HEK293 (cell line): ENCODE measurements around the gene HBG2.

ENCODE experiments used
- GLIS1 ChIP-seq: fragments of 450-650 bp; formaldehyde crosslinking; IDR thresholded peaks from 2 replicates; pipeline ENCODE4 v1.5.1; 2016; ENCODE audit warnings: missing biosample characterization, missing genetic modification characterization
- OVOL3 ChIP-seq: fragments of 450-650 bp; formaldehyde crosslinking; IDR thresholded peaks from 2 replicates; pipeline ENCODE4 v1.5.1; 2016; ENCODE audit warnings: missing biosample characterization, missing genetic modification characterization
- SCRT2 ChIP-seq: fragments of 450-650 bp; formaldehyde crosslinking; IDR thresholded peaks from 2 replicates; pipeline ENCODE4 v1.5.1; 2016; ENCODE audit warnings: missing biosample characterization, missing genetic modification characterization
- ZBTB8A ChIP-seq: fragments of 450-650 bp; formaldehyde crosslinking; IDR thresholded peaks from 2 replicates; pipeline ENCODE4 v1.5.1; 2016; ENCODE audit warnings: missing biosample characterization, missing genetic modification characterization
- ZNF302 ChIP-seq: fragments of 450-650 bp; formaldehyde crosslinking; IDR thresholded peaks from 2 replicates; pipeline ENCODE4 v1.5.1; 2016; ENCODE audit warnings: missing biosample characterization, missing genetic modification characterization, low read depth
- ZNF416 ChIP-seq: fragments of 450-650 bp; formaldehyde crosslinking; IDR thresholded peaks from 2 replicates; pipeline ENCODE4 v1.5.1; 2016; ENCODE audit warnings: missing biosample characterization, missing genetic modification characterization
- TF ChIP-seq, protein P1 (sequence below): fragments of 450-650 bp; formaldehyde crosslinking; IDR thresholded peaks from 2 replicates; pipeline ENCODE4 v1.5.1; 2016; ENCODE audit warnings: missing biosample characterization, missing genetic modification characterization
- TF ChIP-seq, protein P2 (sequence below): fragments of 450-650 bp; formaldehyde crosslinking; IDR thresholded peaks from 2 replicates; pipeline ENCODE4 v1.5.1; 2016; ENCODE audit warnings: missing biosample characterization, missing genetic modification characterization
- TF ChIP-seq, protein P3 (sequence below): fragments of 450-650 bp; formaldehyde crosslinking; IDR thresholded peaks from 2 replicates; pipeline ENCODE4 v1.5.1; 2016; ENCODE audit warnings: missing biosample characterization, missing genetic modification characterization
- TF ChIP-seq, protein P4 (sequence below): sonication (generic); formaldehyde crosslinking; IDR thresholded peaks from 2 replicates; pipeline ENCODE4 v1.8.1; 2022; ENCODE audit warnings: mild to moderate bottlenecking, moderate library complexity, missing genetic modification reagents

DNA sequence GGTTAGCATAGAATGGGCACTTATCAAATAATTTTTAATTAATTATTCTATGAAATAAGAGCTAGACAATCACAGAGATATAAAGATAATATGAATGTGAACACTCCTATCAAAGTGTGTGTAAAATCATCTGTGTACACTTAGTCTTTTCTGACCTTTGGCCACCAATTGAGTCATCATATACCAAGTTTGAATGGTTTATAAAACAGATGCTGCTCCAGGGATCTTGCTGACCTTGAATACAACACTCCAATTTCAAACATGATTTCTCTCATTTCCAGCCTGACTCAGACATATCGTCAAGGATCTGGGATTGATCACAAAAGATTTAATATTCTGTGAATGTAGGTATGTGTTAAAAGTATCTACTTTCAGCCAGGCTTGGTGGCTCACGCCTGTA, 51.2 kb downstream of the HBG2 start:
- TF ChIP-seq, protein P1, sequence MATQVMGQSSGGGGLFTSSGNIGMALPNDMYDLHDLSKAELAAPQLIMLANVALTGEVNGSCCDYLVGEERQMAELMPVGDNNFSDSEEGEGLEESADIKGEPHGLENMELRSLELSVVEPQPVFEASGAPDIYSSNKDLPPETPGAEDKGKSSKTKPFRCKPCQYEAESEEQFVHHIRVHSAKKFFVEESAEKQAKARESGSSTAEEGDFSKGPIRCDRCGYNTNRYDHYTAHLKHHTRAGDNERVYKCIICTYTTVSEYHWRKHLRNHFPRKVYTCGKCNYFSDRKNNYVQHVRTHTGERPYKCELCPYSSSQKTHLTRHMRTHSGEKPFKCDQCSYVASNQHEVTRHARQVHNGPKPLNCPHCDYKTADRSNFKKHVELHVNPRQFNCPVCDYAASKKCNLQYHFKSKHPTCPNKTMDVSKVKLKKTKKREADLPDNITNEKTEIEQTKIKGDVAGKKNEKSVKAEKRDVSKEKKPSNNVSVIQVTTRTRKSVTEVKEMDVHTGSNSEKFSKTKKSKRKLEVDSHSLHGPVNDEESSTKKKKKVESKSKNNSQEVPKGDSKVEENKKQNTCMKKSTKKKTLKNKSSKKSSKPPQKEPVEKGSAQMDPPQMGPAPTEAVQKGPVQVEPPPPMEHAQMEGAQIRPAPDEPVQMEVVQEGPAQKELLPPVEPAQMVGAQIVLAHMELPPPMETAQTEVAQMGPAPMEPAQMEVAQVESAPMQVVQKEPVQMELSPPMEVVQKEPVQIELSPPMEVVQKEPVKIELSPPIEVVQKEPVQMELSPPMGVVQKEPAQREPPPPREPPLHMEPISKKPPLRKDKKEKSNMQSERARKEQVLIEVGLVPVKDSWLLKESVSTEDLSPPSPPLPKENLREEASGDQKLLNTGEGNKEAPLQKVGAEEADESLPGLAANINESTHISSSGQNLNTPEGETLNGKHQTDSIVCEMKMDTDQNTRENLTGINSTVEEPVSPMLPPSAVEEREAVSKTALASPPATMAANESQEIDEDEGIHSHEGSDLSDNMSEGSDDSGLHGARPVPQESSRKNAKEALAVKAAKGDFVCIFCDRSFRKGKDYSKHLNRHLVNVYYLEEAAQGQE (tag by site-specific recombination): no peak
- TF ChIP-seq, protein P2, sequence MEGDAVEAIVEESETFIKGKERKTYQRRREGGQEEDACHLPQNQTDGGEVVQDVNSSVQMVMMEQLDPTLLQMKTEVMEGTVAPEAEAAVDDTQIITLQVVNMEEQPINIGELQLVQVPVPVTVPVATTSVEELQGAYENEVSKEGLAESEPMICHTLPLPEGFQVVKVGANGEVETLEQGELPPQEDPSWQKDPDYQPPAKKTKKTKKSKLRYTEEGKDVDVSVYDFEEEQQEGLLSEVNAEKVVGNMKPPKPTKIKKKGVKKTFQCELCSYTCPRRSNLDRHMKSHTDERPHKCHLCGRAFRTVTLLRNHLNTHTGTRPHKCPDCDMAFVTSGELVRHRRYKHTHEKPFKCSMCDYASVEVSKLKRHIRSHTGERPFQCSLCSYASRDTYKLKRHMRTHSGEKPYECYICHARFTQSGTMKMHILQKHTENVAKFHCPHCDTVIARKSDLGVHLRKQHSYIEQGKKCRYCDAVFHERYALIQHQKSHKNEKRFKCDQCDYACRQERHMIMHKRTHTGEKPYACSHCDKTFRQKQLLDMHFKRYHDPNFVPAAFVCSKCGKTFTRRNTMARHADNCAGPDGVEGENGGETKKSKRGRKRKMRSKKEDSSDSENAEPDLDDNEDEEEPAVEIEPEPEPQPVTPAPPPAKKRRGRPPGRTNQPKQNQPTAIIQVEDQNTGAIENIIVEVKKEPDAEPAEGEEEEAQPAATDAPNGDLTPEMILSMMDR (tag by site-specific recombination): no peak
- TF ChIP-seq OVOL3 (tag by site-specific recombination) (no peak), ZNF416 (tag by site-specific recombination) (no peak), ZBTB8A (tag by site-specific recombination) (no peak), GLIS1 (tag by site-specific recombination) (no peak), ZNF302 (tag by site-specific recombination) (no peak), SCRT2 (tag by site-specific recombination) (no peak)
- TF ChIP-seq, protein P3, sequence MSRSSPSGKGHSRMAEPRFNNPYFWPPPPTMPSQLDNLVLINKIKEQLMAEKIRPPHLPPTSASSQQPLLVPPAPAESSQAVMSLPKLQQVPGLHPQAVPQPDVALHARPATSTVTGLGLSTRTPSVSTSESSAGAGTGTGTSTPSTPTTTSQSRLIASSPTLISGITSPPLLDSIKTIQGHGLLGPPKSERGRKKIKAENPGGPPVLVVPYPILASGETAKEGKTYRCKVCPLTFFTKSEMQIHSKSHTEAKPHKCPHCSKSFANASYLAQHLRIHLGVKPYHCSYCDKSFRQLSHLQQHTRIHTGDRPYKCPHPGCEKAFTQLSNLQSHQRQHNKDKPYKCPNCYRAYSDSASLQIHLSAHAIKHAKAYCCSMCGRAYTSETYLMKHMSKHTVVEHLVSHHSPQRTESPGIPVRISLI (tag by site-specific recombination): no peak
- TF ChIP-seq, protein P4, sequence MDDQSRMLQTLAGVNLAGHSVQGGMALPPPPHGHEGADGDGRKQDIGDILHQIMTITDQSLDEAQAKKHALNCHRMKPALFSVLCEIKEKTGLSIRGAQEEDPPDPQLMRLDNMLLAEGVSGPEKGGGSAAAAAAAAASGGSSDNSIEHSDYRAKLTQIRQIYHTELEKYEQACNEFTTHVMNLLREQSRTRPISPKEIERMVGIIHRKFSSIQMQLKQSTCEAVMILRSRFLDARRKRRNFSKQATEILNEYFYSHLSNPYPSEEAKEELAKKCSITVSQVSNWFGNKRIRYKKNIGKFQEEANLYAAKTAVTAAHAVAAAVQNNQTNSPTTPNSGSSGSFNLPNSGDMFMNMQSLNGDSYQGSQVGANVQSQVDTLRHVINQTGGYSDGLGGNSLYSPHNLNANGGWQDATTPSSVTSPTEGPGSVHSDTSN (CRISPR knock-in tag): no peak
